Stimulated activated naive B cell treated with anti-CD40 and anti-IgM and Interleukin-4, amounts not matched to agents 10 μg/mL and 1 μg/mL and 100 μg/mL, for 72 hours (primary cell): Measurements from ENCODE around the gene ANGEL2.

Experiments used
- ATAC-seq, 2 donors: fragments of 150-1000 bp; cut with Tn5 transposase; replicated peaks; 2 replicates each; pipeline ENCODE4 v1.10.0; 2021; ENCODE audit warnings: moderate library complexity in 1 of 2
- DNase-seq: peaks from one replicate; pipeline ENCODE4 v3.0.0; 2021
- H3K27ac Mint-ChIP-seq: one replicate; pipeline ENCODE4 v1.8.0; 2022; ENCODE audit warnings: mild to moderate bottlenecking, mixed read lengths
- H3K27me3 Mint-ChIP-seq, 2 donors: one replicate each; pipeline ENCODE4 v1.8.0; 2022; ENCODE audit warnings: mixed read lengths in 2 of 2
- H3K36me3 Mint-ChIP-seq, 2 donors: one replicate each; pipeline ENCODE4 v1.8.0; 2022; ENCODE audit warnings: mixed read lengths in 2 of 2, mild to moderate bottlenecking in 1 of 2
- H3K4me1 Mint-ChIP-seq, 2 donors: one replicate each; pipeline ENCODE4 v1.8.0; 2022; ENCODE audit warnings: mixed read lengths in 2 of 2, mild to moderate bottlenecking in 1 of 2
- H3K4me3 Mint-ChIP-seq, 2 donors: one replicate each; pipeline ENCODE4 v1.8.0; 2022; ENCODE audit warnings: mild to moderate bottlenecking in 2 of 2, mixed read lengths in 2 of 2, moderate library complexity in 1 of 2
- H3K9me3 Mint-ChIP-seq, 2 donors: one replicate each; pipeline ENCODE4 v1.8.0; 2022; ENCODE audit warnings: mixed read lengths in 2 of 2, mild to moderate bottlenecking in 1 of 2

Gene ANGEL2

GRCh38 chr1:212958175-212958574 is 57.5 kb downstream of the ANGEL2 start:
- H3K4me3 Mint-ChIP-seq, result no peak overlapping the region
- H3K27me3 Mint-ChIP-seq, result peaks cover 12 to 19% of the 10 kb centered on the region in 2 donors
- ATAC-seq (no peak), DNase-seq (no peak)
- H3K9me3 Mint-ChIP-seq, result peaks cover 0 to 2% of the 10 kb centered on the region in 2 donors
- H3K4me1 Mint-ChIP-seq, result peaks cover 24 to 29% of the 10 kb centered on the region in 2 donors
- no peaks in the 10 kb centered on the region for H3K36me3 Mint-ChIP-seq
- H3K27ac Mint-ChIP-seq, result no peak overlapping the region

- no peaks in the 10 kb centered on the region for H3K36me3 Mint-ChIP-seq
- H3K27me3 Mint-ChIP-seq, result peaks cover 17 to 26% of the 10 kb centered on the region in 2 donors
- H3K9me3 Mint-ChIP-seq, result peaks cover 0 to 2% of the 10 kb centered on the region in 2 donors
- no peak overlapping the region for H3K4me3 Mint-ChIP-seq
- peaks cover 26% of the 10 kb centered on the region in 2 donors for H3K4me1 Mint-ChIP-seq
- ATAC-seq, result no peak
- no peak for DNase-seq
- no peak overlapping the region for H3K27ac Mint-ChIP-seq
Observed at GRCh38 chr1:212957546-212957945, 58.1 kb downstream of the ANGEL2 start.

GRCh38 chr1:212955961-212956620 is 59.6 kb downstream of the ANGEL2 start:
- peaks cover 30 to 33% of the 10 kb centered on the region in 2 donors for H3K27me3 Mint-ChIP-seq

GRCh38 chr1:212955098-212955497 is 60.6 kb downstream of the ANGEL2 start:
- Mint-ChIP-seq H3K36me3 (peaks cover 0 to 2% of the 10 kb centered on the region in 2 donors), H3K4me1 (peaks cover 35 to 36% of the 10 kb centered on the region in 2 donors), H3K27me3 (peaks cover 37 to 40% of the 10 kb centered on the region in 2 donors), H3K27ac (peak overlapping the region; percentile 82), H3K4me3 (no peak overlapping the region), H3K9me3 (peaks cover 0 to under 1% of the 10 kb centered on the region in 2 donors)
- ATAC-seq, result peak; percentile 31 to 57
- no peak for DNase-seq

More at GRCh38 chr1:212955961-212956620, 59.6 kb downstream of the ANGEL2 start:
- Mint-ChIP-seq H3K27ac (no peak overlapping the region), H3K4me3 (no peak overlapping the region), H3K36me3 (no peaks in the 10 kb centered on the region), H3K9me3 (peaks cover 0 to 2% of the 10 kb centered on the region in 2 donors), H3K4me1 (peaks cover 27 to 33% of the 10 kb centered on the region in 2 donors)
- DNase-seq, result no peak
- ATAC-seq, result no peak

GRCh38 chr1:212954514-212954913 is 61.2 kb downstream of the ANGEL2 start:
- H3K4me3 Mint-ChIP-seq, result no peak overlapping the region
- DNase-seq (no peak), ATAC-seq (no peak)
- peaks cover 36 to 43% of the 10 kb centered on the region in 2 donors for H3K27me3 Mint-ChIP-seq
- peak overlapping the region; percentile 82 for H3K27ac Mint-ChIP-seq
- peaks cover 32 to 35% of the 10 kb centered on the region in 2 donors for H3K4me1 Mint-ChIP-seq
- H3K36me3 Mint-ChIP-seq, result peaks cover 0 to 2% of the 10 kb centered on the region in 2 donors
- H3K9me3 Mint-ChIP-seq, result no peaks in the 10 kb centered on the region

GRCh38 chr1:212953321-212953720 is 62.3 kb downstream of the ANGEL2 start:
- Mint-ChIP-seq H3K4me1 (peaks cover 31 to 33% of the 10 kb centered on the region in 2 donors), H3K36me3 (peaks cover 0 to 2% of the 10 kb centered on the region in 2 donors), H3K4me3 (no peak overlapping the region), H3K9me3 (no peaks in the 10 kb centered on the region), H3K27me3 (peaks cover 40 to 47% of the 10 kb centered on the region in 2 donors), H3K27ac (no peak overlapping the region)
- no peak for DNase-seq
- no peak for ATAC-seq

- ATAC-seq (no peak), DNase-seq (no peak)
- Mint-ChIP-seq H3K27me3 (peaks cover 40 to 47% of the 10 kb centered on the region in 2 donors), H3K27ac (no peak overlapping the region), H3K9me3 (no peaks in the 10 kb centered on the region), H3K4me3 (no peak overlapping the region), H3K36me3 (peaks cover 0 to 2% of the 10 kb centered on the region in 2 donors), H3K4me1 (peaks cover 31 to 33% of the 10 kb centered on the region in 2 donors)
Observed at GRCh38 chr1:212952641-212952976, 63.1 kb downstream of the ANGEL2 start.

GRCh38 chr1:212951947-212952640 is 63.6 kb downstream of the ANGEL2 start:
- peaks cover 0 to 2% of the 10 kb centered on the region in 2 donors for H3K36me3 Mint-ChIP-seq
- H3K4me3 Mint-ChIP-seq, result peak overlapping the region; percentile 33 to 56
- no peak overlapping the region for H3K27ac Mint-ChIP-seq
- H3K4me1 Mint-ChIP-seq, result peaks cover 31 to 33% of the 10 kb centered on the region in 2 donors
- H3K27me3 Mint-ChIP-seq, result peaks cover 40 to 47% of the 10 kb centered on the region in 2 donors
- no peak for DNase-seq
- no peaks in the 10 kb centered on the region for H3K9me3 Mint-ChIP-seq
- no peak for ATAC-seq

GRCh38 chr1:212951126-212951946 is 64.3 kb downstream of the ANGEL2 start:
- peaks cover 36 to 38% of the 10 kb centered on the region in 2 donors for H3K4me1 Mint-ChIP-seq
- H3K9me3 Mint-ChIP-seq, result no peaks in the 10 kb centered on the region
- peaks cover 0 to 2% of the 10 kb centered on the region in 2 donors for H3K36me3 Mint-ChIP-seq
- peak overlapping the region; percentile 86 to 87 for H3K4me3 Mint-ChIP-seq
- DNase-seq (no peak), ATAC-seq (peak in 1 of 2 donors; percentile 4)
- peaks cover 40 to 47% of the 10 kb centered on the region in 2 donors for H3K27me3 Mint-ChIP-seq
- no peak overlapping the region for H3K27ac Mint-ChIP-seq

- peak; percentile 90 to 95 for ATAC-seq
- H3K9me3 Mint-ChIP-seq, result no peaks in the 10 kb centered on the region
Observed at GRCh38 chr1:212950243-212951125, 65.2 kb downstream of the ANGEL2 start, which contains the start of gene VASH2. Gene VASH2, plus strand, starts transcription at chr1:212950541. Its CDS starts 1,002 bp downstream, at chr1:212951543.

GRCh38 chr1:212949771-212950170 is 65.9 kb downstream of the ANGEL2 start:
- Mint-ChIP-seq H3K27me3 (peaks cover 34 to 39% of the 10 kb centered on the region in 2 donors), H3K36me3 (peaks cover 0 to 2% of the 10 kb centered on the region in 2 donors), H3K27ac (no peak overlapping the region), H3K9me3 (no peaks in the 10 kb centered on the region), H3K4me3 (peak overlapping the region; percentile 29 to 86), H3K4me1 (peaks cover 37 to 38% of the 10 kb centered on the region in 2 donors)
- DNase-seq (no peak), ATAC-seq (no peak)

More at GRCh38 chr1:212950243-212951125, 65.2 kb downstream of the ANGEL2 start, which contains the start of gene VASH2:
- Mint-ChIP-seq H3K36me3 (peaks cover 0 to 2% of the 10 kb centered on the region in 2 donors), H3K27me3 (peaks cover 34 to 39% of the 10 kb centered on the region in 2 donors), H3K4me3 (peak within 1 kb of the TSS; percentile 86 to 87), H3K4me1 (peaks cover 36 to 38% of the 10 kb centered on the region in 2 donors), H3K27ac (peak within 1 kb of the TSS; percentile 85)
- peak; percentile 57 for DNase-seq

GRCh38 chr1:212946872-212947271 is 68.8 kb downstream of the ANGEL2 start:
- H3K36me3 Mint-ChIP-seq, result peaks cover 0 to 2% of the 10 kb centered on the region in 2 donors
- no peak for ATAC-seq
- no peak overlapping the region for H3K27ac Mint-ChIP-seq
- no peak for DNase-seq
- H3K4me3 Mint-ChIP-seq, result no peak overlapping the region
- peaks cover 31 to 51% of the 10 kb centered on the region in 2 donors for H3K4me1 Mint-ChIP-seq
- H3K9me3 Mint-ChIP-seq, result no peaks in the 10 kb centered on the region
- H3K27me3 Mint-ChIP-seq, result peaks cover 11 to 24% of the 10 kb centered on the region in 2 donors

GRCh38 chr1:212945463-212946160 is 70.1 kb downstream of the ANGEL2 start:
- Mint-ChIP-seq H3K9me3 (no peaks in the 10 kb centered on the region), H3K36me3 (peaks cover 0 to 2% of the 10 kb centered on the region in 2 donors), H3K27ac (no peak overlapping the region), H3K4me3 (no peak overlapping the region), H3K27me3 (peaks cover 10 to 13% of the 10 kb centered on the region in 2 donors), H3K4me1 (peaks cover 27 to 45% of the 10 kb centered on the region in 2 donors)
- DNase-seq (no peak), ATAC-seq (no peak)
